GM19328 (cell line): ENCODE results near the gene SLC12A4.
"Not testable (repeated sequence)": the region's sequence is repeated elsewhere in the genome, so short reads cannot be mapped to it uniquely, and the experiment has no call there.

Experiments used
- ATAC-seq: cut with Tn5 transposase; IDR thresholded peaks from one replicate; pipeline ENCODE4 v1.9.1; 2021; ENCODE audit warnings: mild to moderate bottlenecking, moderate library complexity; ENCODE audit not compliant: unreplicated experiment

SLC12A4 gene

GRCh38 chr16:67942510-67943255, 25.8 kb downstream of the SLC12A4 start:
- no peak for ATAC-seq

- no peak for ATAC-seq
Measured at GRCh38 chr16:67942200-67942509, 26.3 kb downstream of the SLC12A4 start.

- ATAC-seq, result no peak
Measured at GRCh38 chr16:67941469-67942199, 26.8 kb downstream of the SLC12A4 start.

GRCh38 chr16:67940446-67941089, 27.9 kb downstream of the SLC12A4 start:
- no peak for ATAC-seq

GRCh38 chr16:67939507-67940445, 28.7 kb downstream of the SLC12A4 start:
- no peak for ATAC-seq

GRCh38 chr16:67937713-67938112, 30.7 kb downstream of the SLC12A4 start:
- not testable (repeated sequence) for ATAC-seq

- ATAC-seq, result no peak
Measured at GRCh38 chr16:67936880-67937605, 31.4 kb downstream of the SLC12A4 start.

- no peak for ATAC-seq
Measured at GRCh38 chr16:67936124-67936879, 32.1 kb downstream of the SLC12A4 start, which contains the start of gene PSMB10. PSMB10 (minus strand) TSS chr16:67936850; CDS start chr16:67936749, 101 bp downstream.

GRCh38 chr16:67935402-67936123, 32.9 kb downstream of the SLC12A4 start:
- ATAC-seq, result peak; percentile 87

GRCh38 chr16:67935101-67935401, 33.4 kb downstream of the SLC12A4 start:
- no peak for ATAC-seq

- no peak for ATAC-seq
Measured at GRCh38 chr16:67934306-67935100, 33.9 kb downstream of the SLC12A4 start.

GRCh38 chr16:67933805-67934204, 34.6 kb downstream of the SLC12A4 start:
- no peak for ATAC-seq

- ATAC-seq, result no peak
Measured at GRCh38 chr16:67932462-67932840, 36.0 kb downstream of the SLC12A4 start.

GRCh38 chr16:67931712-67932461, 36.5 kb downstream of the SLC12A4 start, which contains the start of gene CTRL:
CTRL (minus strand) TSS chr16:67931862; CDS start chr16:67931852, 10 bp downstream.
- no peak for ATAC-seq

- ATAC-seq, result no peak
Measured at GRCh38 chr16:67930678-67931211, 37.7 kb downstream of the SLC12A4 start.

- no peak for ATAC-seq
Measured at GRCh38 chr16:67930191-67930590, 38.2 kb downstream of the SLC12A4 start.
